Gastrocnemius medialis (tissue), 4 donors: ENCODE data around the gene PCBP1.

ENCODE experiments used
- POLR2A ChIP-seq, 2 donors: fragments of 450-650 bp; IDR thresholded peaks; one replicate each; pipeline ENCODE4 v1.6.1; 2017; ENCODE audit warnings: antibody characterized with exemption in 2 of 2, mild to moderate bottlenecking in 2 of 2, moderate library complexity in 2 of 2
- TF ChIP-seq, protein P1 (sequence below), 5 experiments: fragments of 450-650 bp in 3 of 5; fragments of 200-600 bp in 2 of 5; sonication (generic) in 2 of 5; IDR thresholded peaks in 4 of 5; conservative IDR thresholded peaks in 1 of 5; 1 replicate in 4 of 5; 2 replicates in 1 of 5; pipeline ENCODE4 v1.5.1; 2016 to 2019; ENCODE audit warnings: antibody characterized with exemption in 5 of 5, mild to moderate bottlenecking in 3 of 5, moderate library complexity in 3 of 5

DNA sequence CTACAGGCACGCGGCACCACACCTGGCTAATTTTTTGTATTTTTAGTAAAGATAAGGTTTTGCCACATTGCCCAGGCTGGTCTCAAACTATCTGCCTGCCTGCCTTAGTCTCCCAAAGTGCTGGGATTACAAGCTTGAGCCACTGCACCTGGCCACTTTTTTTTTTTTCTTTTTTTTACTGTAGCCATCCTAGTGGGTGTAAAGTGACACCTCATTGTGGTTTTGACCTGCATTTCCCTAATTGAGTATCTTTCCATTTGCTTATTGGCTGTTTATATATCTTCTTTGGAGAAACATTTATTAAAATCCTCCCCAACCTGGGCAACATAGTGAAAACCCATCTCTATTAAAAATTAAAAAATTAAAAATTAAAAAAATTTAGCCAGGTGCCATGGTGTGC lies 12.0 kb downstream of the PCBP1 start:
- TF ChIP-seq, protein P1, sequence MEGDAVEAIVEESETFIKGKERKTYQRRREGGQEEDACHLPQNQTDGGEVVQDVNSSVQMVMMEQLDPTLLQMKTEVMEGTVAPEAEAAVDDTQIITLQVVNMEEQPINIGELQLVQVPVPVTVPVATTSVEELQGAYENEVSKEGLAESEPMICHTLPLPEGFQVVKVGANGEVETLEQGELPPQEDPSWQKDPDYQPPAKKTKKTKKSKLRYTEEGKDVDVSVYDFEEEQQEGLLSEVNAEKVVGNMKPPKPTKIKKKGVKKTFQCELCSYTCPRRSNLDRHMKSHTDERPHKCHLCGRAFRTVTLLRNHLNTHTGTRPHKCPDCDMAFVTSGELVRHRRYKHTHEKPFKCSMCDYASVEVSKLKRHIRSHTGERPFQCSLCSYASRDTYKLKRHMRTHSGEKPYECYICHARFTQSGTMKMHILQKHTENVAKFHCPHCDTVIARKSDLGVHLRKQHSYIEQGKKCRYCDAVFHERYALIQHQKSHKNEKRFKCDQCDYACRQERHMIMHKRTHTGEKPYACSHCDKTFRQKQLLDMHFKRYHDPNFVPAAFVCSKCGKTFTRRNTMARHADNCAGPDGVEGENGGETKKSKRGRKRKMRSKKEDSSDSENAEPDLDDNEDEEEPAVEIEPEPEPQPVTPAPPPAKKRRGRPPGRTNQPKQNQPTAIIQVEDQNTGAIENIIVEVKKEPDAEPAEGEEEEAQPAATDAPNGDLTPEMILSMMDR (IDR thresholded peaks at IDR 0.05 in 4 of 5, conservative IDR thresholded peaks at IDR 0.05 in 1 of 5): no peak
- TF ChIP-seq POLR2A (IDR thresholded peaks at IDR 0.05): no peak
